Measurements from ENCODE around the gene KCNIP1. TPM values are rescaled to one million over a fixed set of nuclear protein-coding genes. Genes with fewer than 3 reads are reported as not detected.

KCNIP1 gene
- total RNA-seq, 1 experiment from 2014 or later = not detected

DNA sequence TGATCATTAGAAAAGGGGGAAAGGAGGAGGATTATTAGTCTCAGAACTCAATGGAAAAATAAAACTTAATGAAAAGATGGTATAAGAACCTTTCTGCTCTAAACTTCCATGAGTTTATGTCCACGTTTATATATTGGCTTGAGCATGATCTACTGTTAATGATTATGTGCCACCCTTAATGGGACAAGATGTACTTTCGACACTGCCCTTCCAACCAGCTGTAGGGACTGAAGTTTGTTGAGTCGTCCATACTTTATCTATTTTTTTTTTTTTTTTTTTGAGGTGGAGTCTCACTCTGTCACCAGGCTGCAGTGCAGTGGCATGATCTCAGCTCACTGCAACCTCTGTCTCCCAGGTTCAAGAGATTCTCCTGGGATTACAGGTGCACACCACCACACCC is 254.7 kb downstream of the KCNIP1 start:
- Histone ChIP-seq H3K4me1 (ENCODE audit: control insufficient read depth in 1 of 2, insufficient read depth in 2 of 2, low read length in 2 of 2) (no peaks in the 10 kb centered on the region), H3K4me3 (replicated peaks in 1 of 2; ENCODE audit: low read depth in 1 of 2, low read length in 2 of 2) (no peak overlapping the region), H3K4me2 (ENCODE audit: low read length) (no peak overlapping the region), H3K27me3 (ENCODE audit: insufficient read depth, low read length) (0 out of 2 replicates have a peak, but pooled peaks cover 3% of the 10 kb centered on the region), H3K36me3 (ENCODE audit: control insufficient read depth in 1 of 2, insufficient read depth in 2 of 2, low read length in 2 of 2) (no peaks in the 10 kb centered on the region), H4K20me1 (ENCODE audit: insufficient read depth) (no peaks in the 10 kb centered on the region), H2AFZ (ENCODE audit: low read depth, low read length, poor library complexity, severe bottlenecking) (no peak overlapping the region), H3K9ac (ENCODE audit: low read length) (no peak overlapping the region), H3K9me3 (ENCODE audit: control insufficient read depth in 1 of 2, insufficient read depth in 1 of 2, low read depth in 1 of 2, low read length in 2 of 2) (no peaks in the 10 kb centered on the region), H3K27ac (ENCODE audit: low read depth, low read length) (no peak overlapping the region), H3K9me2 (ENCODE audit: insufficient read depth) (no peaks in the 10 kb centered on the region), H3K79me2 (ENCODE audit: insufficient read depth, low read length) (no peaks in the 10 kb centered on the region)
- intact Hi-C loops (cut with micrococcal nuclease) = no loop called here
- ChIA-PET CTCF (no interaction called here), POLR2A (no interaction called here), RAD21 (ENCODE audit: low non-redundant PET in 1 of 2, low total read pairs in 2 of 2, uncharacterized antibody in 2 of 2, unreplicated experiment in 2 of 2) (no interaction called here)
- no TSS peak for BruUV-seq (replicated peaks)
- ATAC-seq (no peak), DNase-seq (ENCODE audit: low read depth, low spot score) (no peak)
- TF ChIP-seq SP1 (IDR thresholded peaks at IDR 0.05; ENCODE audit: low read depth) (no peak), EZH2 (IDR thresholded peaks at IDR 0.05) (no peak), ZFX (IDR thresholded peaks at IDR 0.05) (no peak), ZBTB33 (IDR thresholded peaks at IDR 0.05; ENCODE audit: extremely low read depth, insufficient replicate concordance, low read length) (no peak), POLR2AphosphoS5 (IDR thresholded peaks at IDR 0.05; ENCODE audit: low read depth, low read length) (no peak), SIN3A (IDR thresholded peaks at IDR 0.05; ENCODE audit: low read depth) (no peak), POLR2A (IDR thresholded peaks at IDR 0.05; ENCODE audit: borderline replicate concordance, extremely low read depth, insufficient read depth, insufficient read length) (no peak), CEBPB (IDR thresholded peaks at IDR 0.05; ENCODE audit: low read depth) (no peak), REST (IDR thresholded peaks at IDR 0.05; ENCODE audit: low read depth) (no peak), EGR1 (IDR thresholded peaks at IDR 0.05; ENCODE audit: low read depth) (no peak)
- TF ChIP-seq, protein P1, sequence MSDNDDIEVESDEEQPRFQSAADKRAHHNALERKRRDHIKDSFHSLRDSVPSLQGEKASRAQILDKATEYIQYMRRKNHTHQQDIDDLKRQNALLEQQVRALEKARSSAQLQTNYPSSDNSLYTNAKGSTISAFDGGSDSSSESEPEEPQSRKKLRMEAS (IDR thresholded peaks at IDR 0.05) = no peak
